Smooth muscle cell of the brain vasculature (primary cell): ENCODE measurements around the gene FCHO1.

Experiments
- DNase-seq: peaks from one replicate; pipeline ENCODE4 v3.0.0-alpha.2; 2012; ENCODE audit warnings: low read depth, low spot score

The FCHO1 gene

DNA sequence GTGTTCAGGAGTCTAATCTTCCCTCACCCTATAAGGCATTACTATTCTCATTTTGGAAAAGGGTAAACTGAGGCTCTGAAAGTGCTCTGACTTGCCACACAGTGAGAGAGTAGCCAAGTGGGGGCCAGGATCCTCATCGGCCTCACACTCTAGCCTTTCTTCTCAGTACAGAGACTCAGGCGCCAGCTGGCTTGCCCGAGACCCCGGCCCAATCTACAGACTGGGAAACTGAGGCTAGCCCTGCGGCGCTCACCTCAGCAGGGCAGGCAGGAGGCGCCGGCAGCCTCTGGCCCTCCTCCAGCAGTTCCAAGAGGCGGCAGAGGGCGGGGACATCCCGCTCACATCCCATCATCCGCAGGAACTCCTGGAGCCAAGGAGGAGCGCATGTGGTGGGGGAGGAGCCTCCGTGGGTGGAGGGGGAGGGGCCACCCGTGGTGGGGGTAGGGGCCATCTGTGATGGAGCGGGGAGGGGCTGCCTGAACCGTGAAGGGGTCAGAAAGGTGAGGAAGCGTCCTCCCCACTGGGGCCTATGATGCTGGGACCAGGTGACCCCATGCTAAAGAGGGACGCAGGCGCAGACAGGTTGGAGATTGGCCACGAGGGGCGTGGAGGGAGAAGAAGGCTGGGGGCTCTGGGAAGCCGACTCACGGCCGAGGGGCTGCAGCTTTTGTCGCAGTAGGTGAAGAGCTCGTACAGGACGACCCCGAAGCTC, 78.7 kb downstream of the FCHO1 start:
- DNase-seq: no peak

DNA sequence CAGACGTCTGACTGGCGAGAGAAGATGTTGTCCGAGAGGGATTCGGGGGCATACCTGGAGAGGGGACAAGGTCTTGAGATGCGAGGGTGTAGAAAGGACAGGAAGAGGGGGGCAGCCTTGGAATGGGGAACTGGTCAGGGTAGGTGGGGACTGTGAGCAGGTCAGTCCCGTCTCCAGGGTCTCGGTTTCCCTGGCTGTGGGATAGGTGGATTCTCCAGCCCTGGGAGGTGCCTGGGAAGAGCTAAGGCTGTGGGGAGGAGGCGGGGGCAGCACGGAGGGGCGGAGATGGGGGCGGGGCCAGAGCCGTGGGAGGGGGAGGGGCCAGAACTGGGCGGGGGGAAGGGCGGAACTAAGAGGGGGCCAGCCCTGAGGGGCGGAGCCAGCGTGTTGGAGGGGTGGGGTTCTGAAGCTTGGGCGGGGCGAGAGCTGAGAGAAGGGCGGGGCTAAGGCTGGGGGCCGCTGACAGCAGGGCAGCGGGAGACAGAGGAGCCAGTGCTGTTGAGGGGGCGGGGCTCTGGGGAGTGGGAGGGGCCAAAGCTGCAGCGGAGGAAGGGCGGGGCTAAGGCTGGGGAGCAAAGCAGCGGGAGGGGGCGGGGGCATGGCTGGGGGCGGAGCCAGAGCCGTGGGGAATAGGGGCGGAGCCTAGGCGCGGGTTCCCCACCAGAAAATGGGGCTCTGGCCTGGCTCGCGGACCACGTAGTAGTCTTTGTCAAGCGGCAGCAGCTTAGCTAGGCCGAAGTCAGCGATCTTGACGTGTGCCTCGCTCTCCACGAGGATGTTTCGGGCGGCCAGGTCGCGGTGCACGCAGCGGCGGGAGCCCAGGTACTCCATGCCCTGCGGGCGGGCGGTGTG, 79.5 kb downstream of the FCHO1 start:
- DNase-seq: no peak

GRCh38 chr19:17831419-17831888, 80.2 kb downstream of the FCHO1 start:
- no peak for DNase-seq

GRCh38 chr19:17832443-17833208, 81.3 kb downstream of the FCHO1 start:
- DNase-seq: no peak

GRCh38 chr19:17834350-17835181, 83.3 kb downstream of the FCHO1 start:
- DNase-seq: no peak

DNA sequence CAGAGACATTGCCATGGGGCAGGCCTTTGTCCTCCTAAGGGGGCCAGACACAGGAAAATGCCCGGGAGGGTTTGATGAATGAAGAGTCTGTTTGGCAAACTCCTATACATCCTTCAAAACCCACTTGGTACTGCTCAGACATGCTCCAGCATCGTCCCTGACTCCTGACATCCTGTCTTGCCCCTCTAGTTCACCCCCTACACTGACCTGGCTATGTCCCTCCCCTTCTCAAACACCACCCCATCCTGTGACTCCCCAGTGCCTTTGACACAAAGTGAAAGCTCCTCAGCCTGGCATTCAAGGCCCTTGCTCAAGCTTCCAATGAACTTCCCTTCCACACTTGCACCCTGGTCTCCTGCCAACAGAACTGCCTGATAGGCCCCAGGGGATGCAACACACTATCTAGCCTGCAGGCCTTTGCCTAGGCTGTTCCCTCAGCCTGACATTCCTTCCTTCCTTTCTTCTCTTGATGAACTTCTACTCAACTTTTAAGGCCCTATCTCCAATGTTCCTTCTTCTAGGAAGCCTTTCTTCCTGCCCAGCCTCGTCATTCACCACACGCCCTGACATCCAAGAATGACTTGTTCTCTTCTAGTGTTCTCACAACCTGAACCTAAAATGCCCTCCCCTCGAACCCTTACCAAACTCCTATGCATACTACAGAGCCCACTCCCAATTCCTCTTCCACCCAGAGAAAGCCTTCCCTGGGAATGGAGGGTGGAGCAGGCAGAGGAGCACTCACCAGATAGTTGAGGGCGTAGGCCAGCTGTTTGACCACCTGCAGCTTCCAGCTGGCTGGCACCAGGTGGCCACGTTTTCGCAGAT, 84.1 kb downstream of the FCHO1 start:
- no peak for DNase-seq

DNA sequence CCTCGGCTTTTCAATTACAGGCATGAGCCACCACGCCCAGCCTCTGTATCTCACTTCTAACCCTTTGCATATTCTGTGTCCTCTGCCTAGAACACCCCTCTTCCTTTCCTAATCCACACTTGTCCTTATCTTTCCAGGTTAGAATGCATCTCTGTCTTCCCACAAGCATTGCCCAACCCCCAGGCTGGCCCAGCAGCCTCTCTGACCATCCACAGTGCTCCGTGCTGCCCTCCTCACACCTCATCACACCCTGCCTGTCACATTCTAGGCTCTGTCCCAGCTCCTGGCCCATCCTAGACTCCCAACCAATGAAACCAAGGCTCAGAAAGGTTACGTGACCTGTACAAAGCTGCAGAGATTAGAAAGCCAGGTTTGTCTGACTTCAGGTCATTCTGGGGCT, 85.3 kb downstream of the FCHO1 start:
- no peak for DNase-seq

GRCh38 chr19:17837972-17838371, 86.7 kb downstream of the FCHO1 start:
- DNase-seq: no peak
